ENCODE measurements around the gene UBFD1.

- TF ChIP-seq USF2 (IDR thresholded peaks at IDR 0.05; ENCODE audit: borderline replicate concordance, low read depth, low read length) (no peak), GABPA (IDR thresholded peaks at IDR 0.05; ENCODE audit: low read depth) (no peak), CTCF (IDR thresholded peaks at IDR 0.05 in 2 of 3, conservative IDR thresholded peaks at IDR 0.05 in 1 of 3; ENCODE audit: control insufficient read depth in 2 of 3, extremely low read depth in 1 of 3, insufficient read depth in 1 of 3, low read depth in 3 of 3, low read length in 3 of 3) (no peak), YBX1 (IDR thresholded peaks at IDR 0.05) (no peak), NRF1 (conservative IDR thresholded peaks at IDR 0.05; ENCODE audit: low read depth, low read length) (no peak), MEF2A (IDR thresholded peaks at IDR 0.05; ENCODE audit: insufficient read depth, low read depth, low read length) (no peak), ATF2 (IDR thresholded peaks at IDR 0.05; ENCODE audit: low read length) (no peak)
These were observed 17.3 kb upstream of the UBFD1 start for GRCh38 chr16:23539984-23540816.
